Spleen (tissue), 11 donors: ENCODE results near the gene FBXO46. TPM values are rescaled to one million over a fixed set of nuclear protein-coding genes. Genes with fewer than 3 reads are reported as not detected.
A peak's percentile ranks its signal among the peaks of the same experiment; 100 is the strongest.

Experiments used
- DNase-seq: peaks from one replicate; pipeline ENCODE4 v3.0.0-alpha.2; 2020
- H3K27ac ChIP-seq, 8 donors: fragments of 200-600 bp; sonication (generic) in 7 of 8; 1 replicate in 4 of 8; 2 replicates in 4 of 8; pipeline versions ENCODE4 v1.5.0 to v1.8.0; 2016 to 2021; ENCODE audit warnings: inconsistent platforms in 4 of 8, mild to moderate bottlenecking in 4 of 8, moderate library complexity in 1 of 8
- H3K27me3 ChIP-seq, 7 donors: fragments of 200-600 bp; sonication (generic) in 6 of 7; replicated peaks in 1 of 7; 1 replicate in 4 of 7; 2 replicates in 3 of 7; pipeline versions ENCODE4 v1.5.0 to v1.8.0; 2016 to 2021; ENCODE audit warnings: inconsistent platforms in 3 of 7, mild to moderate bottlenecking in 1 of 7
- H3K36me3 ChIP-seq, 6 donors: fragments of 200-600 bp; sonication (generic) in 5 of 6; 1 replicate in 4 of 6; 2 replicates in 2 of 6; pipeline versions ENCODE4 v1.5.0 to v1.8.0; 2016 to 2021; ENCODE audit warnings: inconsistent platforms in 2 of 6
- H3K4me1 ChIP-seq, 6 donors: fragments of 200-600 bp; sonication (generic) in 5 of 6; 1 replicate in 3 of 6; 2 replicates in 3 of 6; pipeline versions ENCODE4 v1.5.0 to v1.8.0; 2016 to 2021; ENCODE audit warnings: inconsistent platforms in 3 of 6
- H3K4me3 ChIP-seq, 8 donors: fragments of 200-600 bp; sonication (generic) in 7 of 8; 1 replicate in 4 of 8; 2 replicates in 4 of 8; pipeline versions ENCODE4 v1.5.0 to v1.8.0; 2016 to 2021; ENCODE audit warnings: inconsistent platforms in 4 of 8, mild to moderate bottlenecking in 4 of 8, moderate library complexity in 2 of 8
- H3K9me3 ChIP-seq, 8 donors: fragments of 200-600 bp; sonication (generic) in 7 of 8; 1 replicate in 4 of 8; 2 replicates in 4 of 8; pipeline versions ENCODE4 v1.5.0 to v1.8.0; 2016 to 2021; ENCODE audit warnings: inconsistent platforms in 4 of 8
- POLR2A ChIP-seq, 3 donors: fragments of 450-650 bp; IDR thresholded peaks; one replicate each; pipeline ENCODE4 v1.5.1; 2017; ENCODE audit warnings: antibody characterized with exemption in 3 of 3, mild to moderate bottlenecking in 1 of 3
- POLR2AphosphoS5 ChIP-seq, 3 donors: sonication (generic); formaldehyde crosslinking; IDR thresholded peaks; one replicate each; pipeline ENCODE4 v1.5.1; 2017; ENCODE audit warnings: antibody characterized with exemption in 3 of 3
- WGBS, 5 donors: extraction: QIAGEN DNeasy Blood & Tissue Kit in 3 of 5; methylation state at CpG; one replicate each; pipeline versions ENCODE4 v1.1.5 to v1.1.7; 2013 to 2018; 5-methylcytosine and 5-hydroxymethylcytosine counted together
- intact Hi-C: fragments of 100-400 bp; cut with DNase I; formaldehyde crosslinking; loops from one replicate; pipeline ENCODE4 v1.15.0; 2023; ENCODE audit warnings: low total_unique reads
- polyA plus RNA-seq, 3 donors: library from polyadenylated mRNA; stranded (reverse); fragments of 200-250 nt; gene quantifications; one replicate each; pipeline ENCODE4 v1.2.1, GENCODE V29; 2013
- total RNA-seq, 7 donors: library from RNA; depleted of rRNA in 3 of 7; stranded (reverse); fragments of >200 nt in 3 of 7; fragmentation: NEBNext Ultra II Directional in 4 of 7; extraction: Animal tissue kit (Norgen Biotek cat#: 25700) in 4 of 7; gene quantifications; one replicate each; pipeline versions ENCODE4 v1.1.0 to v1.2.1, GENCODE V29; 2016 to 2021
- TF ChIP-seq, protein P1 (sequence below), 11 experiments: fragments of 200-600 bp in 7 of 11; fragments of 450-650 bp in 4 of 11; sonication (generic) in 4 of 11; IDR thresholded peaks in 8 of 11; conservative IDR thresholded peaks in 3 of 11; 1 replicate in 7 of 11; 2 replicates in 4 of 11; pipeline versions ENCODE4 v1.4.0 to v1.8.0; 2016 to 2021; ENCODE audit warnings: antibody characterized with exemption in 11 of 11, inconsistent platforms in 4 of 11, mild to moderate bottlenecking in 1 of 11
- donor health status: healthy with polysubstance abuse.
- donor health status: DM: no; HTN: no; CAD: no; lungs with moderate emphysema.
- donor health status: DM: no; HTN: no; CAD: no.
- donor health status: Bipolar disorder and iron deficiency.
- donor health status: healthy.
- donor health status: DM: no; HTN: no; CAD: no.
- donor health status: DM: yes; HTN: yes; CAD: no.

FBXO46 gene
- total and polyA plus RNA-seq, 10 donors, result 8.8 to 28.1 (median 18.1) TPM

DNA sequence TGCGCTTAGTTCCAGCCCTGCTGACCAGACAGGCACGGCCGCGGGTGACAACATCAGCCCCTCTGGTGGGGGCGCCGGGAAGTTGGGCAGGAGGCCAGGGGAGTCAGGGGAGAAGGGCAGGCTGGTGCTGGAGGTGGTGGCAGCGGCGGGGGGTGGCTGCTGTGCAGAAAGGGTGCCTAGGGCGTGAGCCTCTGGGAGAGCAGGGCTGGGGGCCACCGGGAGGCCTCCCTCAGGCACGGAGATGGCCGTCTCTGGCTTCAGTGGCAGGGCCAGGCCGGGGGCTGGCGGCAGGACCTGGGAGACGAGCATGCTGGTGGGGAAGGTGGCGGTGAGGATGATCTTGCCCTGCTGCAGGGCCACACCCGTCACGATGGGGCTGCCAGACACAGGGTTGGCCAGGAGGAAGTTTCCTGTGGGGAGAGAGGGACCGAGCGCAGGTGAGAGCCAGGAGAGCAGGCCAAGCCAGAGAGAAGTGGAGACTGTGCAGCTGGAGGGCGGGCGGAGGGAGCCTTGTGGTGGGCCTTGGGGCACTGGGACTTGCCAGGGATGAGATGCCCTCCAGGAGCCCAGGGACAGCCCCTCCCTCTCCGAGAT, 35.1 kb upstream of the FBXO46 start:
- intact Hi-C loops, result no loop called here
- 74 to 83% (median 79%) methylated on average over 21 to 23 of the region's 23 CpGs for WGBS, 5 donors
- no peak for DNase-seq

DNA sequence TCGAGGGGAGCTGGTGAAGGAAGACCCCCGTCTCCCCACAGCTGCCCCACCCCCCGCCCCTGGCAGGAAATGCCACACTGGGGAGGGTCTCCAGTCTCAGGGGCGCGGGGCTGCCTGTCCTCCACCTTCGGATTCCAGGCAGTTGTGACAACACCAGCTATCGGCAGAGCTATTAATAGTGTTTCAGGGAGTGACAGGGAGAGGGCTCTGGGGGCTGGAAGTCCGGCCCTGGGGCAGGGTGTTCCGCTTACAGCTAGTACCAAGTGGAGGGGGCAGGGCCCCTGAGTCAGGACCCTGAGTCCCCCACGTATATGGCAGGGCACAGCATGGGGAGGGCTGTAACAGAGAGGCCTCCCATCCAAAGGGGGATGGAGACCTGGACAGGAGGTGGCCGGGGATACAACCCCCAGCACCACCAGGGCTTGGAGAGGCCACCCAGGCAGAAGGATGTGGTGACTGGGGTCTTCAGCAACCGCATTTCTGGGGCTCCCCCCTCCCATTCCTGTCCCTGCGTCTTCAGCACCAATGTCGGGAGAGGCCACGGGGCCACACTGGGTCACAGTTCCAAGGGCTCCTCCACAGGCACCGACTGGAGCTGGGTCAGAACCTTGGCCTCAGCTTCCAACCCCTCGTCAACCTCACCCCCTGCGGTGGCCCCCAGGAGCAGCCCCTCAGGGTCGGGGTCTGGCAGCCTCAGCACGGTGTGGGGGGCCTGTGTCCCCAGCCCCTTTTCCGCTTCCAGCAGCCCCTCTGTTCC, 34.4 kb upstream of the FBXO46 start:
- H3K36me3 ChIP-seq, result no peaks in the 10 kb centered on the region
- no peaks in the 10 kb centered on the region for H3K9me3 ChIP-seq
- peaks cover 0 to 75% (median 11%) of the 10 kb centered on the region in 7 donors for H3K27me3 ChIP-seq
- WGBS, 5 donors, result 52 to 70% (median 64%) methylated on average over 14 to 21 of the region's 21 CpGs
- peaks cover 3 to 62% (median 35%) of the 10 kb centered on the region in 6 donors for H3K4me1 ChIP-seq
- H3K4me3 ChIP-seq, result no peak overlapping the region
- intact Hi-C loops, result no loop called here
- DNase-seq, result no peak
- H3K27ac ChIP-seq, result peak overlapping the region in 4 of 8 donors; percentile 31 to 89 (median 88)
- TF ChIP-seq POLR2AphosphoS5 (IDR thresholded peaks at IDR 0.05), result no peak
- TF ChIP-seq POLR2A (IDR thresholded peaks at IDR 0.05), result no peak
- TF ChIP-seq, protein P1, sequence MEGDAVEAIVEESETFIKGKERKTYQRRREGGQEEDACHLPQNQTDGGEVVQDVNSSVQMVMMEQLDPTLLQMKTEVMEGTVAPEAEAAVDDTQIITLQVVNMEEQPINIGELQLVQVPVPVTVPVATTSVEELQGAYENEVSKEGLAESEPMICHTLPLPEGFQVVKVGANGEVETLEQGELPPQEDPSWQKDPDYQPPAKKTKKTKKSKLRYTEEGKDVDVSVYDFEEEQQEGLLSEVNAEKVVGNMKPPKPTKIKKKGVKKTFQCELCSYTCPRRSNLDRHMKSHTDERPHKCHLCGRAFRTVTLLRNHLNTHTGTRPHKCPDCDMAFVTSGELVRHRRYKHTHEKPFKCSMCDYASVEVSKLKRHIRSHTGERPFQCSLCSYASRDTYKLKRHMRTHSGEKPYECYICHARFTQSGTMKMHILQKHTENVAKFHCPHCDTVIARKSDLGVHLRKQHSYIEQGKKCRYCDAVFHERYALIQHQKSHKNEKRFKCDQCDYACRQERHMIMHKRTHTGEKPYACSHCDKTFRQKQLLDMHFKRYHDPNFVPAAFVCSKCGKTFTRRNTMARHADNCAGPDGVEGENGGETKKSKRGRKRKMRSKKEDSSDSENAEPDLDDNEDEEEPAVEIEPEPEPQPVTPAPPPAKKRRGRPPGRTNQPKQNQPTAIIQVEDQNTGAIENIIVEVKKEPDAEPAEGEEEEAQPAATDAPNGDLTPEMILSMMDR (IDR thresholded peaks at IDR 0.05 in 8 of 11, conservative IDR thresholded peaks at IDR 0.05 in 3 of 11), result no peak

More for the DNA sequence above, 35.1 kb upstream of the FBXO46 start:
- no peaks in the 10 kb centered on the region for H3K9me3 ChIP-seq
- peaks cover 3 to 69% (median 41%) of the 10 kb centered on the region in 6 donors for H3K4me1 ChIP-seq
- TF ChIP-seq, protein P1 (IDR thresholded peaks at IDR 0.05 in 8 of 11, conservative IDR thresholded peaks at IDR 0.05 in 3 of 11), result no peak
- TF ChIP-seq POLR2AphosphoS5 (IDR thresholded peaks at IDR 0.05) (no peak), POLR2A (IDR thresholded peaks at IDR 0.05) (no peak)
- no peaks in the 10 kb centered on the region for H3K36me3 ChIP-seq
- peaks cover 0 to 81% (median 11%) of the 10 kb centered on the region in 7 donors for H3K27me3 ChIP-seq
- H3K4me3 ChIP-seq, result no peak overlapping the region
- H3K27ac ChIP-seq, result peak overlapping the region in 5 of 8 donors; percentile 87 to 90 (median 88)

DNA sequence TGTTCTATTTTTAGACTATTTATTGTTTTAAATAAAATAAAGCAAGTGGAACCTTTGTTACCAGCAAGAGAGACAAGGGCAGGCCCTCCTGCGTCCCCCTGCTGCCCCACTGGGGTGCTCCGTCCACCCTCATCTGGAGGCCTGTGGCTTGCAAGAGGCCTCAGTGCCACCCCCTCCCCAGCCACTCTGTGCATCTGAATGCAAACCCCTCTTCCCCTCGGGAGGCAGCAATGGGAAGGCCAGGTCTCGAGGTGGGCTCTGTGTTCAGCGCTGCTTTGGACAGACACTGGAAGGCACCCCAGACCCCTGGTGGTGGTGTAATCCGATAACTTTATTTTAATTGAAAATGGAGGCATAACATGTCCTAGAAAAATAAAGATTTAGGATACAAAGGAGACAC, 33.8 kb upstream of the FBXO46 start:
- H3K4me1 ChIP-seq, result peaks cover 0 to 55% (median 31%) of the 10 kb centered on the region in 6 donors
- intact Hi-C loops, result no loop called here
- H3K4me3 ChIP-seq, result no peak overlapping the region
- DNase-seq, result no peak
- TF ChIP-seq POLR2AphosphoS5 (IDR thresholded peaks at IDR 0.05) (no peak), POLR2A (IDR thresholded peaks at IDR 0.05) (no peak)
- TF ChIP-seq, protein P1 (IDR thresholded peaks at IDR 0.05 in 8 of 11, conservative IDR thresholded peaks at IDR 0.05 in 3 of 11), result no peak
- no peaks in the 10 kb centered on the region for H3K9me3 ChIP-seq
- no peaks in the 10 kb centered on the region for H3K36me3 ChIP-seq
- WGBS, 5 donors, result 68 to 79% (median 75%) methylated on average over 6 of the region's 6 CpGs
- peak overlapping the region in 4 of 8 donors; percentile 31 to 89 (median 88) for H3K27ac ChIP-seq
- H3K27me3 ChIP-seq, result peaks cover 0 to 75% (median 11%) of the 10 kb centered on the region in 7 donors
